WERI-Rb-1 (cell line): ENCODE measurements around the gene GPR68.

ENCODE experiments used
- DNase-seq: peaks from one replicate; pipeline ENCODE4 v3.0.0-alpha.2; 2020
- H3K27ac ChIP-seq: fragments of 250-450 bp; sonication (Bioruptor Pico); 2 replicates; pipeline ENCODE4 v1.5.1; 2020; ENCODE audit warnings: mild to moderate bottlenecking, moderate library complexity
- H3K27me3 ChIP-seq: fragments of 250-450 bp; sonication (Bioruptor Pico); 2 replicates; pipeline ENCODE4 v1.5.1; 2021; ENCODE audit warnings: mild to moderate bottlenecking, low read depth, moderate library complexity; ENCODE audit not compliant: insufficient read depth, severe bottlenecking
- H3K36me3 ChIP-seq: fragments of 250-450 bp; sonication (Bioruptor Pico); 2 replicates; pipeline ENCODE4 v1.5.1; 2020; ENCODE audit warnings: mild to moderate bottlenecking, moderate library complexity
- H3K4me3 ChIP-seq: 2 replicates; pipeline ENCODE4 v1.5.1; 2011; ENCODE audit warnings: low read depth, mild to moderate bottlenecking, control low read depth, low read length
- H3K9me3 ChIP-seq: fragments of 250-450 bp; sonication (Bioruptor Pico); 2 replicates; pipeline ENCODE4 v1.5.1; 2021; ENCODE audit warnings: mild to moderate bottlenecking, moderate library complexity; ENCODE audit not compliant: severe bottlenecking
- TF ChIP-seq, protein P1 (sequence below): IDR thresholded peaks from 2 replicates; pipeline ENCODE4 v1.5.1; 2011; ENCODE audit warnings: low read depth, mild to moderate bottlenecking, control low read depth, inconsistent platforms, low read length

GPR68 gene

DNA sequence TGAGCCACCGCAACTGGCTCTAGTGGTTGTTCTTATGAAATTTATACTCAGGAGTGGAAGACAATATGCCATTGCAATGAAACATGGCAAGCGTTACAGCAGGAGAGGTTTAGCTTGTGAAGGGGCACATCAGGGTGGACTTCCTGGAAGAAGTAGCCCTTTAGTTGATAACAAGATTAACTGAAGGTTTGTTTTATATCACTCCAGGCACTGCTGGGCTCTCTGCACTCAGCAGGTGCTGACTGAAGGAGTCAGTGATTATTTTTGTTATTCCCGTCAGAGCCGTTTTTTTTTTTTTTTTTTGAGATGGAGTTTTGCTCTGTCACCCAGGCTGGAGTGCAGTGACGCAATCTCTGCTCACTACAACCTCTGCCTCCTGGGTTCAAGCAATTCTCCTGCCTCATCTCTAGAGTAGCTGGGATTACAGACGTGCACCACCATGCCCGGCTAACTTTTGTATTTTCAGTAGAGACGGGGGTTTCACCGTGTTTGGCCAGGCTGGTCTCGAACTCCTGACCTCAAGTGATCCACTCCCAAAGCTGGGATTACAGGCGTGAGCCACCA is 17.6 kb upstream of the GPR68 start:
- no peaks in the 10 kb centered on the region for H3K27me3 ChIP-seq
- no peaks in the 10 kb centered on the region for H3K9me3 ChIP-seq
- no peak overlapping the region for H3K4me3 ChIP-seq
- H3K27ac ChIP-seq, result no peak overlapping the region
- H3K36me3 ChIP-seq, result no peaks in the 10 kb centered on the region
- TF ChIP-seq, protein P1, sequence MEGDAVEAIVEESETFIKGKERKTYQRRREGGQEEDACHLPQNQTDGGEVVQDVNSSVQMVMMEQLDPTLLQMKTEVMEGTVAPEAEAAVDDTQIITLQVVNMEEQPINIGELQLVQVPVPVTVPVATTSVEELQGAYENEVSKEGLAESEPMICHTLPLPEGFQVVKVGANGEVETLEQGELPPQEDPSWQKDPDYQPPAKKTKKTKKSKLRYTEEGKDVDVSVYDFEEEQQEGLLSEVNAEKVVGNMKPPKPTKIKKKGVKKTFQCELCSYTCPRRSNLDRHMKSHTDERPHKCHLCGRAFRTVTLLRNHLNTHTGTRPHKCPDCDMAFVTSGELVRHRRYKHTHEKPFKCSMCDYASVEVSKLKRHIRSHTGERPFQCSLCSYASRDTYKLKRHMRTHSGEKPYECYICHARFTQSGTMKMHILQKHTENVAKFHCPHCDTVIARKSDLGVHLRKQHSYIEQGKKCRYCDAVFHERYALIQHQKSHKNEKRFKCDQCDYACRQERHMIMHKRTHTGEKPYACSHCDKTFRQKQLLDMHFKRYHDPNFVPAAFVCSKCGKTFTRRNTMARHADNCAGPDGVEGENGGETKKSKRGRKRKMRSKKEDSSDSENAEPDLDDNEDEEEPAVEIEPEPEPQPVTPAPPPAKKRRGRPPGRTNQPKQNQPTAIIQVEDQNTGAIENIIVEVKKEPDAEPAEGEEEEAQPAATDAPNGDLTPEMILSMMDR, result no peak
- DNase-seq, result peak; percentile 69

DNA sequence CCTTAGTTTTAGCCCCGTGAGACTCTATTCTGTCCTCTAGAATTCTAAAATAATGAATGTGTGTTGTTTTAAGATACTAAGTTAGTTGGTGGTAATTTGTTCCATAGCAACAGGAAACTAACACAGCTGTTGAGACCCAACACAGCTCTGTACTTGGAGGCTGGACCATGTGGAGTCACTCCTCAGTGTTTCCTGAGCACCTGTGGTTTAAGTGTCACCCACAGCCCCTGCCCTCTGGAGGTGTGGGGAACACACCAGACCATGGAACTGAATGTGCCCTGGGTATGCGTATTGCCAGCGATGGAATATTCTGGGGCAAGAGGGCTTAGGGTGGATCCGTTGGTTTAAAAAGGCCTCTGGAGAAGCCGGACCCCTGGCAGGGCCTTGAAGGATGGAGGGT is 16.6 kb upstream of the GPR68 start:
- TF ChIP-seq, protein P1, result no peak
- Histone ChIP-seq H3K9me3 (no peaks in the 10 kb centered on the region), H3K27me3 (no peaks in the 10 kb centered on the region), H3K4me3 (no peak overlapping the region), H3K27ac (no peak overlapping the region), H3K36me3 (no peaks in the 10 kb centered on the region)
- no peak for DNase-seq

GRCh38 chr14:91258876-91259275 is 14.4 kb upstream of the GPR68 start:
- no peak for DNase-seq
- Histone ChIP-seq H3K27ac (no peak overlapping the region), H3K9me3 (no peaks in the 10 kb centered on the region), H3K36me3 (no peaks in the 10 kb centered on the region), H3K27me3 (no peaks in the 10 kb centered on the region), H3K4me3 (no peak overlapping the region)
- TF ChIP-seq, protein P1, result no peak

GRCh38 chr14:91258011-91258618 is 13.6 kb upstream of the GPR68 start:
- TF ChIP-seq, protein P1, result no peak
- Histone ChIP-seq H3K27me3 (no peaks in the 10 kb centered on the region), H3K36me3 (no peaks in the 10 kb centered on the region), H3K4me3 (no peak overlapping the region), H3K27ac (peak overlapping the region; percentile 66), H3K9me3 (no peaks in the 10 kb centered on the region)
- peak; percentile 65 for DNase-seq

DNA sequence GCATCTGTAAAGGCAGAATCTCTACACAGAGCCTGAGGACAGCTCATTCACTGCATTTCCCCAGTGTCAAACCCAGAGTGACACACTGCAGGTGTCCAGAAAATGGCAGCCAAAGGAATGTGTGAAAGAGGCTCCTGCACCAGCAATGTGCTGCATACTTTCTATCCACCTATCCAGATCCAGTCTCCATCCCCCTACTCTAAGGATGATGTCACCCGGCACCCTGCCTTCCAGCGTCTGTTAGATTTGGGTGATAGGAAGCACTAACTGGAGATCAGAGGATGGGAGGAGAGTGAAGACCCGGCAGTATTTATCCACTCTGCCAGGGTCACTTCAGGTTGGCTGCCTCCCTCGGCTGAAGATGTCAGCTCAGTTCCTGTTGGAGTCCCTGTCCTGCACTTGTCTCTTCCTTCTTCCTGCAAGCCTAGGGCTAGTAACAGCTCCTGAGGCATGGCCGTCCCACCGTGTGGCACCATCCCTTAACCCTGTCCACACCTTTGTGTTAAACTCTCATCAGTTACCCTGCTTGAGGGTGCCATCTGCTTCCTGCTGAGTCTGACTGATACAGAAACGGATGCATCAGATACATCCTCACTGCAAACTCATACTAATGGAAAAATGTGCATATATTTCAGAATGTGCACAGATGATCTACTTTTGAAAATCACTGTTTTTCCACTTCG is 13.0 kb upstream of the GPR68 start:
- H3K27ac ChIP-seq, result peak overlapping the region; percentile 66
- no peaks in the 10 kb centered on the region for H3K27me3 ChIP-seq
- no peaks in the 10 kb centered on the region for H3K9me3 ChIP-seq
- DNase-seq, result peak; percentile 65
- TF ChIP-seq, protein P1, result no peak
- no peak overlapping the region for H3K4me3 ChIP-seq
- H3K36me3 ChIP-seq, result no peaks in the 10 kb centered on the region

DNA sequence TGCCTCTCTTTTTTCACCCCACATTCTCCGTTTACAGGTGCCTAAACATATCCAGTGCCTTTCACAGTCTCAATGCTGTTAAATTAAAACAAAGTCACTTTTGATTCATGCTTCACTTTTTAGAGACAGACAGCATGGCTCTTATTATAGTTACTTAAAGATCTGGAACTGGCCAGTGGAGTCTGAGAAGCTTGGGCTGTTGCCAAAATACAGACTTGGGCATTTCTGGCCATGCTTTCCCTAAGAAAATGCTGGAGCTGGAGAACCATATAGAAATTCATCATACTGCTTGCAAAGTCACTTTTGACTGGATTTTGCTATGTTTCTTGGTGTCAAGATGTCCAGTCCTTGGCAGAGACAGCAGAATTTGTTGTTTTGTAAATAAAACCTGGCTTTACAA is 12.2 kb upstream of the GPR68 start:
- H3K9me3 ChIP-seq, result no peaks in the 10 kb centered on the region
- H3K27me3 ChIP-seq, result no peaks in the 10 kb centered on the region
- TF ChIP-seq, protein P1, result no peak
- H3K4me3 ChIP-seq, result no peak overlapping the region
- no peak for DNase-seq
- no peak overlapping the region for H3K27ac ChIP-seq
- H3K36me3 ChIP-seq, result no peaks in the 10 kb centered on the region
